ENCODE results near the gene TTC9B. TPM values are rescaled to one million over a fixed set of nuclear protein-coding genes. Genes with fewer than 3 reads are reported as not detected.

The TTC9B gene
- total and polyA plus RNA-seq, 7 experiments from 2014 or later: not detected

DNA sequence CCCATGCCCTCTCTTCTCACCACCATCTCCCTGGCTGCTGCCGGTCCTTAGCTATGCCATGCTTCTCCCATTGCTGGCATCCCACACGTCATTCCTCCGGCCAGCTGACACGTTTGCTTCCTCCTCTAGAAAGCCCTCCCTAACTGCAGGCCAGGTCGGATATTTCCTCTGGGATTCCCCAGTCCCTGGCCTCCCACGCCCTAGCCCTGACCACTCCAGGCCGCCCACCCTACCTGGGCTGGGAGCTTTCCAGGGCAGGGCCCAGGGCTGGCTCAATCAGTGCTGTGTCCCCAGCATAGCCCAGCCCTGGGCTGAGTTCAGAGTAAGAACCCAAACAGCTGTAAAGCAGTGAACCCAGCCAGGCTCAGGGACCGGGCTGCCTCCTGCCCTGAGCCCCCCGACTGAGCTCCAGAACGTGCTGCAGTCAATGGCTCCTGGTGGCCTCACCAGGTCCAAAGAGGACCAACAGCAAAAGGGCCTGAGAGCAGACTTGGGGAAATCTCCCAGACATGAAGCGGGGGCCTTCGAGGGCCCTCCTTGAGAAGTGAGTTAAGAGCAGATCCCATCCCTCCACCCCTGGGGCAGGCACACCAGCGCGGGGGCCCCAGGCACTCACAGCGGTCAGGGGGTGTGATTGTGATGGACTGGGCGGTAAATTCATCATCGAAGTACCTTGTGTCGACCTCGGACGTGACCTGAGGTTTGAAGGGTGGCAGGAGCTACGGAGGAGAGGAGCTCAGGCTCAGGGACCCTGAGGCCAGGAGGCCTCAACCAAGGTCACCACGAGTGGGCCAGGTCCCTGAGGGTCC, 16.4 kb upstream of the TTC9B start:
- ATAC-seq (no peak), DNase-seq (no peak)
- no peaks in the 10 kb centered on the region for H3K27me3 ChIP-seq (ENCODE audit: control insufficient read depth in 2 of 2, insufficient read depth in 2 of 2, low read length in 2 of 2)
- peaks cover 4 to 16% (median 5%) of the 10 kb centered on the region in 5 donors for H3K36me3 Mint-ChIP-seq
- H3K4me1 Mint-ChIP-seq: peaks cover 0 to 4% (median 3%) of the 10 kb centered on the region in 7 donors
- POLR2A ChIA-PET: interaction anchor here (0.5 kb wide), 1 partner anchor 16 kb away, joined by 3 read pairs; no protein-coding TSS in a partner anchor
- no peaks in the 10 kb centered on the region for H3K4me1 ChIP-seq (ENCODE audit: control insufficient read depth in 2 of 2, insufficient read depth in 2 of 2, low read length in 2 of 2)
- no peak overlapping the region for H3K4me3 ChIP-seq (ENCODE audit: low read length)
- H3K4me3 Mint-ChIP-seq: no peak overlapping the region
- H3K27ac ChIP-seq (ENCODE audit: low read depth, low read length): no peak overlapping the region
- intact Hi-C loops (cut with micrococcal nuclease): no loop called here
- CTCF ChIA-PET: interaction anchor here (0.7 kb wide), 1 partner anchor 164 kb away, joined by 5 read pairs; no protein-coding TSS in a partner anchor
- H3K36me3 ChIP-seq (ENCODE audit: control insufficient read depth in 2 of 3, insufficient read depth in 3 of 3, low read length in 3 of 3): peaks cover 0 to 71% (median 0%) of the 10 kb centered on the region in 3 experiments
- H3K27ac Mint-ChIP-seq: peak overlapping the region in 1 of 9 donors; percentile 32
- no peaks in the 10 kb centered on the region for H3K9me3 Mint-ChIP-seq
- H3K27me3 Mint-ChIP-seq: no peaks in the 10 kb centered on the region
- no peaks in the 10 kb centered on the region for H3K9me3 ChIP-seq (ENCODE audit: control insufficient read depth in 2 of 3, low read length in 3 of 3)

DNA sequence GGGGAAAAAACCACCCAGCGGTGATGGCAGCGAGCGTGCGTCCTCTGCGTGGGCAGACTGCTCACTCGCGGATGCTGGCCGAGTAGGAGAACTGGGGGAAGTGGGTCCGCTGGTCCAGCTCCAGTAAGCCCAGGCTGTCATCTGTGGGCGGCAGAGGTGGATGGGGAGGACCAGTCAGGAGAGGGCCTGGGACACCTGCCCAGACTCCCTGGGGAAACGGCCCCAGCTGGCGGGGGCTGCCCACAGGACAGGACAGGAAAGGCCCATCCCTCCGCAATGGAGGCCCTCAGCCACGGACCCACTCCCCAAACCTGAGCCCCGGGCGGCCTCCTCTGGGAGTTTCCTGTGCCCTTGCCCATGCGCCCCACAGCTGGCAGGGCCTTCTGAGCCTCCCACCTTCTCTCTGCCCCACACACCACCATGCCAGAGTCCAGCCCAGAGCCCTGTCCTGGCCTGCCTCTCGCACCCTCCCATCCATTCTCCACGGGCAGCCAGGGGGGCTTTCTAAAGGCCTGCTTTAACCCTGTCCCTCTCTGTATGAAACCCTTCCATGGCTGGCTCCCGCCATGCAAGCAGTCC, 15.7 kb upstream of the TTC9B start:
- POLR2A ChIA-PET: interaction anchor here (0.5 kb wide), 1 partner anchor 15 kb away, joined by 3 read pairs; no protein-coding TSS in a partner anchor
- H3K9me3 ChIP-seq (ENCODE audit: control insufficient read depth in 2 of 3, low read length in 3 of 3): no peaks in the 10 kb centered on the region
- ATAC-seq (no peak), DNase-seq (no peak)
- no peak overlapping the region for H3K27ac ChIP-seq (ENCODE audit: low read depth, low read length)
- Mint-ChIP-seq H3K4me1 (peaks cover 0 to 11% (median 3%) of the 10 kb centered on the region in 7 donors), H3K27me3 (no peaks in the 10 kb centered on the region), H3K36me3 (peaks cover 4 to 13% (median 5%) of the 10 kb centered on the region in 5 donors), H3K4me3 (no peak overlapping the region), H3K27ac (no peak overlapping the region), H3K9me3 (no peaks in the 10 kb centered on the region)
- intact Hi-C loops (cut with micrococcal nuclease): no loop called here
- no peaks in the 10 kb centered on the region for H3K27me3 ChIP-seq (ENCODE audit: control insufficient read depth in 2 of 2, insufficient read depth in 2 of 2, low read length in 2 of 2)
- peaks cover 0 to 63% (median 0%) of the 10 kb centered on the region in 3 experiments for H3K36me3 ChIP-seq (ENCODE audit: control insufficient read depth in 2 of 3, insufficient read depth in 3 of 3, low read length in 3 of 3)
- no peaks in the 10 kb centered on the region for H3K4me1 ChIP-seq (ENCODE audit: control insufficient read depth in 2 of 2, insufficient read depth in 2 of 2, low read length in 2 of 2)
- CTCF ChIA-PET: no interaction called here
- no peak overlapping the region for H3K4me3 ChIP-seq (ENCODE audit: low read length)

DNA sequence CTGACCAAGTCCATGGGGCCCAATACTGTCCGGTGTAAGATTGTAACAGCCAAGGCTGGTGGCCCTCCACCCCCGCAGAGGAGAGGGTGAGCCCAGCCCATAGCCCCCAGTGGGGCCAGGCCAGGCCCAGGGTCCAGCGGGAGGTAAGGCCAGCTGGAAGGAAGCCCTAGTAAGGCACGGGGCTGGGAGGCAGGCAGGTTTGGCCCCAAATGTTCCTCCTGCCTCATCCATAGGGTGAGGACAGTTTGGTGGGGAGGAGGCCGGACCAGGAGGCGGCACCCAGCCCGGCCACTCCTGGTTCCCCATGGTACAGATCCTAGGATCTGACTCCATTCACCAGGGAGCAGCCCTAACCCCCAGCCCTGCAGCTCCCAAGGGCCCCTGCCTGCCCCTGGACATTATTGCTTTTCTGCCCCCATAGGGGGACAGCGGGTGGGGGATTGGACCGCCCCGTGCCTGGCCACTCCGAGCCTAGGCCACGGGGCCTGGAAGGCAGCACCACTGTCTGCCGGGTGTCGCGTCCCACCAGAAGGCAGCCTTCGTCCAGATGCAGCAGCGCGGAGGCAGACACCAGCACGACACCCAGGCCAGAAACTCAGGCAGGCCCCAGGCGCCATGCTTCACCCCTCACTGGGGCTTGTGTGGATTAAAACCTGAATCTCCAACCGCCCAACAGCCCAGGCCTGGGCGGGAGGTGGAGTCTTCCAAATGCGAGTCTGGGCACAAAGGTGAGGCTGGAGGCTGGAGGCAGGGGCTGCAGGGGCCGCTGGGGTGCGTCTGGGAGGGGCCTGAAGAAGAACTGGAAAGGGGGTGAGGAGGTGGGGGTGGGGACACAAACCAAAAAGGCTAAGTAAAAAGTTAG, 15.0 kb upstream of the TTC9B start:
- Histone ChIP-seq H3K4me3 (ENCODE audit: low read length) (no peak overlapping the region), H3K9me3 (ENCODE audit: control insufficient read depth in 2 of 3, low read length in 3 of 3) (no peaks in the 10 kb centered on the region), H3K27me3 (ENCODE audit: control insufficient read depth in 2 of 2, insufficient read depth in 2 of 2, low read length in 2 of 2) (no peaks in the 10 kb centered on the region), H3K27ac (ENCODE audit: low read depth, low read length) (no peak overlapping the region), H3K36me3 (ENCODE audit: control insufficient read depth in 2 of 3, insufficient read depth in 3 of 3, low read length in 3 of 3) (peaks cover 0 to 56% (median 0%) of the 10 kb centered on the region in 3 experiments), H3K4me1 (ENCODE audit: control insufficient read depth in 2 of 2, insufficient read depth in 2 of 2, low read length in 2 of 2) (no peaks in the 10 kb centered on the region)
- no peaks in the 10 kb centered on the region for H3K9me3 Mint-ChIP-seq
- H3K4me1 Mint-ChIP-seq: peaks cover 0 to 12% (median 5%) of the 10 kb centered on the region in 7 donors
- peaks cover 0 to 2% (median 0%) of the 10 kb centered on the region in 5 donors for H3K27me3 Mint-ChIP-seq
- DNase-seq: no peak
- no peak overlapping the region for H3K4me3 Mint-ChIP-seq
- intact Hi-C loops (cut with micrococcal nuclease): no loop called here
- ChIA-PET CTCF (no interaction called here), POLR2A (no interaction called here)
- H3K36me3 Mint-ChIP-seq: peaks cover 4 to 11% (median 5%) of the 10 kb centered on the region in 5 donors
- H3K27ac Mint-ChIP-seq: no peak overlapping the region
- no peak for ATAC-seq

DNA sequence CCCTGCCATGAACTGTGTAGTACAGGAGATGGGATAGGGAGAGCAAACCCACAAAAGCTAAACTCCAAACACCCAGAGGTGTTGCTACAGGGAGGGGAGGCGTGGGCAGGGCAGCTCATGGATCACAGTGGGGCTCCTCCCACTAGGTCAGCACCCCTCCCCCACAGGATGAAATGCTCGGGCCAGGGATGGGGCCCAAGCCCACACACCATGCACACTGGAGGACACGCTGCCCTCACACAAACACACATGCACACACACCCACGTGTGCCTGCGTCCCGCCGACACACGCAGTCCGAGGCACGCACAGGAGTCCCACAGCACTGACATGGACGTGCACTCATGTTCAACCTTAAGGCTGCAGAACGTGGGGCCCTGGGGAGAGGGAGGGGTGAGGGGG, 14.3 kb upstream of the TTC9B start:
- Histone ChIP-seq H3K4me1 (ENCODE audit: control insufficient read depth in 2 of 2, insufficient read depth in 2 of 2, low read length in 2 of 2) (no peaks in the 10 kb centered on the region), H3K9me3 (ENCODE audit: control insufficient read depth in 2 of 3, low read length in 3 of 3) (no peaks in the 10 kb centered on the region), H3K27me3 (ENCODE audit: control insufficient read depth in 2 of 2, insufficient read depth in 2 of 2, low read length in 2 of 2) (no peaks in the 10 kb centered on the region), H3K36me3 (ENCODE audit: control insufficient read depth in 2 of 3, insufficient read depth in 3 of 3, low read length in 3 of 3) (peaks cover 0 to 49% (median 0%) of the 10 kb centered on the region in 3 experiments), H3K4me3 (ENCODE audit: low read length) (no peak overlapping the region), H3K27ac (ENCODE audit: low read depth, low read length) (no peak overlapping the region)
- intact Hi-C loops (cut with micrococcal nuclease): no loop called here
- H3K36me3 Mint-ChIP-seq: peaks cover 4 to 7% (median 5%) of the 10 kb centered on the region in 5 donors
- H3K4me1 Mint-ChIP-seq: peaks cover 0 to 12% (median 6%) of the 10 kb centered on the region in 7 donors
- POLR2A ChIA-PET: no interaction called here
- DNase-seq: no peak
- H3K27me3 Mint-ChIP-seq: peaks cover 0 to 9% (median 0%) of the 10 kb centered on the region in 5 donors
- no peak overlapping the region for H3K27ac Mint-ChIP-seq
- H3K9me3 Mint-ChIP-seq: no peaks in the 10 kb centered on the region
- peak overlapping the region in 1 of 10 donors; percentile 3 for H3K4me3 Mint-ChIP-seq
- ATAC-seq: peak; percentile 12
- CTCF ChIA-PET: no interaction called here

DNA sequence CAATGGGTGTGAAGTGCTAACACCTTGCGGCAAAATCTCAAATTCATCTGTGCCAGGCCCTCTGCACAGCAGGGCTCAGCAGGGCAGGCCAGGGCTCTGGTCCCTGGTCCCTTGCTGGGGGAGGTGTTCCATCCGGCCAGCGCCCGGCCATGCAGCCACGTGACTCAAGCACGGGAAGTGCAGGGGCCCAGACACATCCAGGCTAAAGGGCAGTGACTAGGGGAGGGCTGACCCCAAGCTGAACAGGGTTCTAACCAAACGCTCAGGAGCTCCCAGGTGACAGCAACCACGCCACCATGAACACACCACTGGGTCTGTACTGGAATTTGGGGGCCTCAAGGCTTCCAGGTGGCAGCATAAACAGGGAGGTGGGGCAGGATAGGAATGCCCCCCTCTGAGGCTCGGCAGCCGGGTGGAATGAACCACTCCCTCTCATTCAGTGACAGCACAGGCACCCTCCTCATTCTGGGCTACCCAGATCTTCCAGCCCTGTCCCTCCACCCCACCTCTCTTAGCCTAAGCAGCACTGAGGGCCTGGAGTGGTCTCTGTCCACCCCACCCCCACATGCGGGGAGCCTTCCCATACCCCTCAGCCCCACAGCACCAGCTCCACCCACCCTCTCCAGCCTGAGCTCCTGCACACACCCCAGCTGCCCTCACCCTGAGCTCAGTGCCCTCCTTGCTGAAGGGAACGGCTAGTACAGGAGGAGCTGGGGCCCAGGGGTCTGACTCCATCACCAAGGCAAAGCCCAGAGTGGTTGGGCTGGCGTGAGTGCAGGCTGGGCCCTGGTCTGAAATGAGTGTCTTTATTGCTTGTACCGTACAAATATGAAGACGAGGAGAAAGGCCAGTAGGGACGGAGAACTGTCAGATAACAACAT, 13.6 kb upstream of the TTC9B start:
- H3K4me1 ChIP-seq (ENCODE audit: control insufficient read depth in 2 of 2, insufficient read depth in 2 of 2, low read length in 2 of 2): no peaks in the 10 kb centered on the region
- H3K4me3 ChIP-seq (ENCODE audit: low read length): no peak overlapping the region
- POLR2A ChIA-PET: interaction anchor here (0.7 kb wide), 1 partner anchor 15 kb away, joined by 3 read pairs; no protein-coding TSS in a partner anchor
- peaks cover 0 to 14% (median 6%) of the 10 kb centered on the region in 7 donors for H3K4me1 Mint-ChIP-seq
- H3K27ac ChIP-seq (ENCODE audit: low read depth, low read length): no peak overlapping the region
- no peak overlapping the region for H3K4me3 Mint-ChIP-seq
- no peaks in the 10 kb centered on the region for H3K9me3 ChIP-seq (ENCODE audit: control insufficient read depth in 2 of 3, low read length in 3 of 3)
- peaks cover under 1 to 3% (median 2%) of the 10 kb centered on the region in 5 donors for H3K36me3 Mint-ChIP-seq
- H3K9me3 Mint-ChIP-seq: no peaks in the 10 kb centered on the region
- no peak for DNase-seq
- CTCF ChIA-PET: no interaction called here
- peaks cover 0 to 42% (median 0%) of the 10 kb centered on the region in 3 experiments for H3K36me3 ChIP-seq (ENCODE audit: control insufficient read depth in 2 of 3, insufficient read depth in 3 of 3, low read length in 3 of 3)
- intact Hi-C loops (cut with micrococcal nuclease): no loop called here
- H3K27ac Mint-ChIP-seq: peak overlapping the region in 2 of 9 donors; percentile 3 to 39
- peaks cover 0 to 16% (median 0%) of the 10 kb centered on the region in 5 donors for H3K27me3 Mint-ChIP-seq
- H3K27me3 ChIP-seq (ENCODE audit: control insufficient read depth in 2 of 2, insufficient read depth in 2 of 2, low read length in 2 of 2): no peaks in the 10 kb centered on the region
- ATAC-seq: no peak
